Keratinocyte (primary cell): Measurements from ENCODE around the gene DPH2. TPM values are rescaled to one million over a fixed set of nuclear protein-coding genes. Genes with fewer than 3 reads are reported as not detected.

Experiments used
- DNase-seq: peaks from one replicate; pipeline ENCODE4 v3.0.0-alpha.2; 2011; ENCODE audit warnings: low read depth, missing footprints, low spot score
- FAIRE-seq: peaks from 2 replicates; lab custom pipeline; 2011; peaks lifted over from hg19 to GRCh38; lab: Jason Lieb, UNC
- H2AFZ ChIP-seq: 2 replicates; pipeline ENCODE4 v1.6.0; 2012; ENCODE audit warnings: low read length, control low read depth, inconsistent platforms; ENCODE audit not compliant: control insufficient read depth
- H3K27ac ChIP-seq: 2 replicates; pipeline ENCODE4 v1.5.1; 2011; ENCODE audit warnings: low read length; ENCODE audit not compliant: control insufficient read depth, insufficient read depth
- H3K27me3 ChIP-seq: 3 replicates; pipeline ENCODE4 v1.6.0; 2011; ENCODE audit warnings: low read length; ENCODE audit not compliant: control insufficient read depth, insufficient read depth; ENCODE audit errors: extremely low read depth
- H3K36me3 ChIP-seq, 2 experiments: 2 replicates in 1 of 2; 3 replicates in 1 of 2; pipeline ENCODE4 v1.5.1; 2011; ENCODE audit warnings: low read length in 2 of 2, mild to moderate bottlenecking in 1 of 2; ENCODE audit not compliant: control insufficient read depth in 2 of 2, insufficient read depth in 2 of 2; ENCODE audit errors: extremely low read depth in 1 of 2
- H3K4me1 ChIP-seq: 3 replicates; pipeline ENCODE4 v1.5.1; 2011; ENCODE audit warnings: low read length; ENCODE audit not compliant: control insufficient read depth, insufficient read depth; ENCODE audit errors: extremely low read depth
- H3K4me2 ChIP-seq: 3 replicates; pipeline ENCODE4 v1.6.0; 2011; ENCODE audit warnings: low read depth, low read length; ENCODE audit not compliant: control insufficient read depth, insufficient read depth; ENCODE audit errors: extremely low read depth
- H3K4me3 ChIP-seq, 3 experiments: fragments of 200-600 bp in 1 of 3; sonication (generic) in 1 of 3; 2 replicates in 2 of 3; 3 replicates in 1 of 3; pipeline ENCODE4 v1.5.1; 2011 to 2016; ENCODE audit warnings: low read length in 3 of 3, mild to moderate bottlenecking in 3 of 3, control low read depth in 2 of 3, inconsistent platforms in 1 of 3, low read depth in 1 of 3, mixed read lengths in 1 of 3, mixed run types in 1 of 3, moderate library complexity in 1 of 3; ENCODE audit not compliant: control insufficient read depth in 2 of 3, insufficient read depth in 2 of 3; ENCODE audit errors: extremely low read depth in 1 of 3
- H3K79me2 ChIP-seq: 2 replicates; pipeline ENCODE4 v1.6.0; 2012; ENCODE audit warnings: low read length; ENCODE audit not compliant: control insufficient read depth, insufficient read depth
- H3K9ac ChIP-seq: 3 replicates; pipeline ENCODE4 v1.6.0; 2011; ENCODE audit warnings: low read length; ENCODE audit not compliant: control insufficient read depth, insufficient read depth; ENCODE audit errors: extremely low read depth
- H3K9me1 ChIP-seq: 3 replicates; pipeline ENCODE4 v1.6.0; 2011; ENCODE audit warnings: low read length; ENCODE audit not compliant: control insufficient read depth, insufficient read depth; ENCODE audit errors: extremely low read depth
- H3K9me3 ChIP-seq: 2 replicates; pipeline ENCODE4 v1.5.1; 2012; ENCODE audit warnings: low read depth, low read length; ENCODE audit not compliant: control insufficient read depth
- H4K20me1 ChIP-seq: 3 replicates; pipeline ENCODE4 v1.6.0; 2011; ENCODE audit warnings: low read length; ENCODE audit not compliant: control insufficient read depth, insufficient read depth; ENCODE audit errors: extremely low read depth
- CTCF ChIP-seq, 3 experiments: IDR thresholded peaks in 1 of 3; conservative IDR thresholded peaks in 1 of 3; optimal IDR thresholded peaks in 1 of 3; 2 replicates in 2 of 3; 3 replicates in 1 of 3; pipeline versions ENCODE3 to v1.5.1; 2011; ENCODE audit warnings: low read length in 3 of 3, mild to moderate bottlenecking in 3 of 3, moderate library complexity in 2 of 3, control low read depth in 1 of 3, inconsistent platforms in 1 of 3; ENCODE audit not compliant: insufficient read depth in 2 of 3; ENCODE audit errors: extremely low read depth in 1 of 3
- EZH2 ChIP-seq: IDR thresholded peaks from one replicate; pipeline ENCODE4 v1.6.1; 2012; ENCODE audit warnings: inconsistent platforms, mild to moderate bottlenecking, low read length, moderate library complexity
- dilution Hi-C: fragments of 300-500 bp; cut with MboI; formaldehyde crosslinking; loops from one replicate; pipeline ENCODE4 v1.7.0; 2020; ENCODE audit warnings: low sequenced_read_pairs; ENCODE audit not compliant: extremely low pct_ligation_motif_present
- polyA plus RNA-seq, 5 experiments: library from polyadenylated mRNA; depleted of rRNA in 3 of 5; stranded (reverse) in 3 of 5; stranded (forward) in 1 of 5; unstranded in 1 of 5; fragments of >200 nt; gene quantifications; 1 replicate in 1 of 5; 2 replicates in 3 of 5; 3 replicates in 1 of 5; pipeline versions ENCODE4 v1.2.1 to v1.2.3, GENCODE V29; 2011 to 2012; ENCODE audit warnings: missing spikeins in 2 of 5, low read depth in 1 of 5, low replicate concordance in 1 of 5

The DPH2 gene
- polyA plus RNA-seq, 1 donor (not counting 4 experiments of a cell fraction or from before 2014, with no cell fraction given), result 30.3 TPM

- Histone ChIP-seq H3K4me2 (no peak overlapping the region), H3K27ac (no peak overlapping the region)
- no peak for TF ChIP-seq CTCF (optimal IDR thresholded peaks at IDR 0.05 in 1 of 3, IDR thresholded peaks at IDR 0.05 in 1 of 3, conservative IDR thresholded peaks at IDR 0.05 in 1 of 3; ENCODE audit: extremely low read depth in 1 of 3, insufficient read depth in 2 of 3, low read length in 3 of 3)
- TF ChIP-seq EZH2, result no peak
Measured at GRCh38 chr1:43954036-43954435, 15.8 kb upstream of the DPH2 start.

GRCh38 chr1:43956234-43956633 lies 13.6 kb upstream of the DPH2 start:
- Histone ChIP-seq H3K27me3 (no peaks in the 10 kb centered on the region), H4K20me1 (no peaks in the 10 kb centered on the region), H3K9me1 (peaks cover 4% of the 10 kb centered on the region), H2AFZ (no peak overlapping the region), H3K9me3 (no peaks in the 10 kb centered on the region), H3K27ac (no peak overlapping the region), H3K36me3 (peaks cover 39 to 47% of the 10 kb centered on the region in 2 experiments), H3K4me3 (no peak overlapping the region), H3K4me1 (peaks cover 3% of the 10 kb centered on the region), H3K4me2 (no peak overlapping the region), H3K79me2 (peaks cover 24% of the 10 kb centered on the region), H3K9ac (no peak overlapping the region)
- no peak for TF ChIP-seq CTCF (optimal IDR thresholded peaks at IDR 0.05 in 1 of 3, IDR thresholded peaks at IDR 0.05 in 1 of 3, conservative IDR thresholded peaks at IDR 0.05 in 1 of 3; ENCODE audit: extremely low read depth in 1 of 3, insufficient read depth in 2 of 3, low read length in 3 of 3)
- no peak for TF ChIP-seq EZH2
- dilution Hi-C loops, result no loop called here
- no peak for DNase-seq
- no peak for FAIRE-seq

More at GRCh38 chr1:43954036-43954435, 15.8 kb upstream of the DPH2 start:
- H3K9me3 ChIP-seq, result no peaks in the 10 kb centered on the region
- H3K79me2 ChIP-seq, result peaks cover 45% of the 10 kb centered on the region
- H4K20me1 ChIP-seq, result peaks cover 5% of the 10 kb centered on the region
- H3K4me3 ChIP-seq, result no peak overlapping the region
- H2AFZ ChIP-seq, result no peak overlapping the region
- dilution Hi-C loops, result no loop called here
- H3K4me1 ChIP-seq, result peaks cover 4% of the 10 kb centered on the region
- H3K9me1 ChIP-seq, result peaks cover 4% of the 10 kb centered on the region
- no peak for FAIRE-seq
- no peak for DNase-seq
- no peaks in the 10 kb centered on the region for H3K27me3 ChIP-seq
- no peak overlapping the region for H3K9ac ChIP-seq
- peaks cover 33 to 44% of the 10 kb centered on the region in 2 experiments for H3K36me3 ChIP-seq
